ENCODE data around the gene MTRF1L.

The MTRF1L gene, protein sequence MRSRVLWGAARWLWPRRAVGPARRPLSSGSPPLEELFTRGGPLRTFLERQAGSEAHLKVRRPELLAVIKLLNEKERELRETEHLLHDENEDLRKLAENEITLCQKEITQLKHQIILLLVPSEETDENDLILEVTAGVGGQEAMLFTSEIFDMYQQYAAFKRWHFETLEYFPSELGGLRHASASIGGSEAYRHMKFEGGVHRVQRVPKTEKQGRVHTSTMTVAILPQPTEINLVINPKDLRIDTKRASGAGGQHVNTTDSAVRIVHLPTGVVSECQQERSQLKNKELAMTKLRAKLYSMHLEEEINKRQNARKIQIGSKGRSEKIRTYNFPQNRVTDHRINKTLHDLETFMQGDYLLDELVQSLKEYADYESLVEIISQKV

DNA sequence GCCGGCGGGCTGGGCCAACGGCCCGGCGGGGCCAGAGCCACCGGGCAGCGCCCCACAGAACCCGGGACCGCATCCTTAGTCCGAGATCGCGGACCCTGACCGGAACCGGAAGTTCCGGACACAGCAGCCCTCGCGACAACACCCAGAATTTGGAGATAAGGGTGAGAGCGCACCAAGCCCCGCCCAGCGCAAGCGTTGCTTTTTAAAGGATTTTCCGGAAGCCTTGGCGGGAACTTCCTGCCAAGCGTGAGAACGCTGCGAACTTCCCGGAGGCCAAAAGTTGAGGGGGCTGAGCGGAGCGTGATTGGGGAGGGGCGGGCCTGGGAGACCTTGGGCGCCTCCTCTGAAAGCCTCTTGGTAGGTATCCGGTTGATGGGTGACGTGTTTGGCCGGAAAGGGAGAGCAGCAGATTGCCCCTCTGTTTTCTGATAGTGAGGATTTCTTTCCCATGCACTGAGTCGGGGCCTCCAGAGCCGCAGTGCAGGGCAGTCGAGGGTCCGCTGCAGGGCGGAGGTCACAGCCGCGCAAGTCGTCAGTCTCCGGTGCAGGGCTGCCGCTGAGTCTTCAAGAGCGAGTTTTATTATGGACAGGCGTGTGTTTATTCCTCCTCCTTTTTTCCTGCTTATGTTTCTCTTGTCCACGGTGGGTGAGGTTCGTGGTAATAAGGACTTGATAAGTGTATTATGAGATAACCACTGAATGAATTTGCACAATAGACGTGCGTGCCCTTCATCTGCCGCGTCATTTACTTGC lies at the start of gene MTRF1L:
TSS of gene MTRF1L (minus strand) at position 97 of the 753 bp plus-strand sequence. CDS start at position 73, 24 bp downstream.
- DNase-seq: peak; percentile 85

GRCh38 chr6:153051801-153052200 lies 49.3 kb upstream of the MTRF1L start:
- no peak for DNase-seq

- DNase-seq: no peak
Measured at GRCh38 chr6:153048631-153049030, 46.1 kb upstream of the MTRF1L start.

- no peak for DNase-seq
Measured at GRCh38 chr6:153047386-153047785, 44.9 kb upstream of the MTRF1L start.

- DNase-seq: no peak
Measured at GRCh38 chr6:153045271-153045670, 42.8 kb upstream of the MTRF1L start.

GRCh38 chr6:153044295-153044694 lies 41.8 kb upstream of the MTRF1L start:
- no peak for DNase-seq

GRCh38 chr6:153043719-153044118 lies 41.2 kb upstream of the MTRF1L start:
- peak; percentile 51 for DNase-seq

DNA sequence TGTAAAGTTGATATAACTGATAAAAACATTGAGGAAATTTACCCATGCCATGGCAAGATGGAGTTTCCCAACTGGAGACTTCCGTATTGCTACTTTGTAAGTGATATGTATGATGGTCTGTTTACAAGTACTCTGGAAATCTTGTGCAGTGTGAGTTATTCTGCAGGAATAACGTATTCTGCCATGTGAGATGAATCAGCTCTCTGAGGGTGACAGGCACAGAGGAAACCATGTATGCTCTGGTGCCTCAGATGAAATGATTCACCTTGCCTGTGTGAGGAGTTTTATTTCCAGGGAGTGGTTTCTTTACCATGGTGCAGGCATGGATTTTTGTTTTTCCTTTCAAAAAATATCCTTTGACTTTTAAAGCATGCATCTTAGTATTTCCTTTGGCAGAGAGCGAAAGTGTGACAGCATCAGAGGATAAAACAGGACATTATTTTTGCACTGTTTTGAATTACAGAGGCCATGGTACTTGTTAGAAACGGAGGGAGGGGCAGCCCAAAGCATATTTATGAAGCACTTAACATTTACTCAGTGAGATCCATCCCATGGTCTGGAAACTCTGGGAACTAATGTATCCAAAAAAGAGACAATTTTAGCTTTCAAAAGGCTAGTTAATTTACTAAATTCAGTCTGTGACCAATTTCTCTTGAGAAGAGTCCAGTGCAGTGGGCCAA lies 36.0 kb upstream of the MTRF1L start:
- DNase-seq: no peak

GRCh38 chr6:153034139-153034538 lies 31.6 kb upstream of the MTRF1L start:
- DNase-seq: no peak

DNA sequence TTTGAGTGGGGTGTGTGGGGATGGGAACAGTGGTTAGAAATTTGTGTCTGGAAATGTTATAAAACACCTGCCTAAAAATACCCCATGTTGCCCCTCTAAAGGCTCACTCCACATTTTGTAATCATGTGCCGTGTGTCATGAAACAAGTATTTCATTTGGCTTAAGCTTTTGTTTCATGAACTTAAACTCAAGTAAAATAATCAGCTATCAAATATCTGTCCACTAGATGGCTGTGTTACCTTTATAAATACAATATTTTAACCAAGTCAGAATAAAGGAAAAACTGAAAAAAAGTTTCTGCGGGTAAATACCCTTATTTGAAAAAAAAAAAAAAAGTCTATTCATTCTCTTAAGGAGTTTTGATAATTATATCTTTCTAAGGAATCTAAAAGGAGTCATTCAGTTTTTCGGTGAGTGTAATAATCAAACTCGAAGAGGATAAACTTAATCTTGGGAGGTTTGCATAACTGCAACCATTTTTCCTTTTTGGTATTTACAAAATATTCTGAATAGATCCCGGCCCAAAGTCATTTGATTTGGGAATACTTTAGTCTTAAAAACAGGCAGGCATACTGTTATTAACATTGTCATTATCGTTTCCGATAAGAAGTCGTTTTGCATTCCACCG lies 29.9 kb upstream of the MTRF1L start:
- DNase-seq: no peak

DNA sequence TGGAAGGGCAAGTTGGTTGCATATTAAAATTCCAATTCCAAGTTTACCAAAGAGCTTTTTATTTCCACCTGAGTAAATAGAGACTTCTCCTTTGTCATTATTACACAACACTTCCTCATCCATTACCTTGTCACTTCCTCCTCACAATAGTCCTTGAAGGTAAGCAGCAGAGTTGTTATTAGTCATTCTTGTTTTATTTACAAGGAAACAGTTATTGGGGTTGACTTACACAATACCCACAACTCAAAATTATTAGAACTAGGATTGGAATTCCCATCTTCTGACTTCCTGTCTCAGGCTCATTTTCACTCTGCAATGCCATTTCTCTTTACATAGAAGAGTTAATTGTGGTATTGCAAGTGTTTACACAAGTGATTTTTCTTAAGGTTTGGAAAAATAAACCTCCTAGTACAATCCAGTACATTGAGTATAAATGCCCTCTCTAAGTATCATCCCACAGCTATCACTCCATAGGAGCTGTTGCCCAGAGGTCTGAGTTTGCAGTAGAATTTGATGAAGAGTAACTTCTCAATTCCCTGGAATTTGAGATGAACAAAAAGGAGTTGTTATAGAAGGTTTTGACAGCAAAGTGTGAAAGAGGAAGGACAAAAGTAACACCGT lies 28.9 kb upstream of the MTRF1L start:
- DNase-seq: no peak

- DNase-seq: no peak
Measured at GRCh38 chr6:153028963-153029362, 26.5 kb upstream of the MTRF1L start.

GRCh38 chr6:153028286-153028685 lies 25.8 kb upstream of the MTRF1L start:
- no peak for DNase-seq

GRCh38 chr6:153027480-153027879 lies 25.0 kb upstream of the MTRF1L start:
- DNase-seq: no peak

GRCh38 chr6:153024709-153025017 lies 22.2 kb upstream of the MTRF1L start:
- no peak for DNase-seq

DNA sequence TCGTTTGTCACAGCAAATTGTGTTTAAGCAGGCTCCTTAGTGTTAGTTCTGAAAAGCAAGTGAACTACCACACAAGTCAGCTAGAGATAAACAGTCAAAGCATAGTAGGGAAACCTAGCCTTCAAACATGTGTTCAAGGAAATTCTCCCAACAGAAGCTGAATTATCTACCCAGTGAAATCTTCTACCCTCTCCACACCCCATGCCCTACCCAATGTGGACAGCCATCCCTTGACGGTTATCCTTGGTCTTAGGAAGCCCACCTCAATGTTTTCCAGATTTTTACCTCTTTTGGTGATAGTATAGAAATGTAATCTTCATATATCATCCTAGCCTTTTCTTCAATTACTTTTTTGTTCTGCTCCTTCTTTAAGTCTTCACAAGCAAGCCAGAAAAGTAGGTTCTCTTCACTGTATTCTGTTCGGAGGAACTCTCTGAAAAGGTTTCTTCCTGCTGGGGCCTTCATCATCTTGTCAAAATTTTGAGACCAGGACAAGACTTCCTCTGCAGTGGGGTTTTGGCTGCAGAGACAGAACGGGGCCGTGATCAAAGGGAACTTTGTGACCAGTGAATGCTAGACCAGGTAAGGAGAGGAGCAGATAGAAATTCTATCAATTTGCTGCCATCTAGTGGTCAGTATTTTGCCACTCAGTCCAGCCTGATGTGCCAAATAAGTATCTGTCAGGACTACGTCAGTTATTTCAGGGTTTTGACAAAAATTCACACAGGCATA lies 21.6 kb upstream of the MTRF1L start:
- DNase-seq: peak; percentile 24

DNA sequence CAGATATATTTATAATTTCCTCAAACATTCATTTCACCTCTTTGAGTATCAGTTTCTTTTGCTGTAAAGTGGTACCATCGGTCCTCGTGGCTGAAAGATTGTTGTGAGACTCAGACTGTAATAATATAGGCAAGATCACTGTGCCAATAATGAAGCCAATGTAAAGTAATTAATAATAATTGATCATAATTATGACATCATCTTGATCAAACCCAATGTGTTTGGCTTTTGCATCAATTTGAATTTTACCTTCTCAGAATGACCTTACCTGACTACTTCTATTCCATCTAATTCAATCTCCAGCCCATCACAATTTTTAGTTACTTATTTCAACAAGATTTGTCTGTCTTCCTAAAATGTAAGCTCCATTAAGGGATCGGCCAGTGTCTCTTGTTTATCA lies 15.8 kb upstream of the MTRF1L start:
- DNase-seq: no peak

DNA sequence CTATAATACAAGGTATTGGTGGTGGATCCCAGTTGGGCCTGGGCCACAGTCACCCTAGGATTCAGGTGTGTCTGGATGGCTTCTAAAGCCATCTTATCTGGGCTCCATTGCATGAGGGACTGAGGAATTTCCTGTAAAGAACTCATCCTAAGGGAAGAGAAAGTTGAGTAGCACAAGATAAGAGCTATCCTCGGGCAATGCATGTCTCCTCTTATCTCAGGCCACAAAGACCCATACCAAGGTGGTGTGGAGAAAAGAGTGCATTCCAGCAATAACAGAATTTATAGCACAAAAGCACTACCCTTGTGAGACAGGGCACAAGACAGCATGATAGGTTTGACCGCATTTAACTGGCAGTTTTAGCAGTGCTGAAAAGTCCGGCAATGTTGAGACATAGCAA lies 14.3 kb upstream of the MTRF1L start:
- no peak for DNase-seq

- no peak for DNase-seq
Measured at GRCh38 chr6:153015094-153015640, 12.7 kb upstream of the MTRF1L start.

- DNase-seq: no peak
Measured at GRCh38 chr6:153013438-153013837, 10.9 kb upstream of the MTRF1L start.

DNA sequence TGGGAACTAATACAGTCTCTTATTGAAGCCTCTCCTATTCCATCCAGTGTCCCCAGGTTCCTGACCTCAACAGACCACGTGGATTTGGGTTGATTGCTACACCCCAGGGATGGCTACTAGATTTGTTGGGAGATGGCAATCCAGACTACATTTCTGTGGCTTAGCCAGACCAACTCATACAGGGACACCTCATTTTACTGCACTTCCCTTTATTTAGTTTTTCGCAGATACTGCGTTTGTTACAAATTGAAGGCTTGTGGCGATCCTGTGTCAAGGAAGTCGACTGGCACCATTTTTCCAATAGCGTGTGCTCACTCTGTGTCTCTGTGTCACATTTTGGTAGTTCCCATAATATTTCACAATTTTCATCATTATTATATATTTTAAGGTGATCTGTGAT lies 10.3 kb upstream of the MTRF1L start:
- no peak for DNase-seq

DNA sequence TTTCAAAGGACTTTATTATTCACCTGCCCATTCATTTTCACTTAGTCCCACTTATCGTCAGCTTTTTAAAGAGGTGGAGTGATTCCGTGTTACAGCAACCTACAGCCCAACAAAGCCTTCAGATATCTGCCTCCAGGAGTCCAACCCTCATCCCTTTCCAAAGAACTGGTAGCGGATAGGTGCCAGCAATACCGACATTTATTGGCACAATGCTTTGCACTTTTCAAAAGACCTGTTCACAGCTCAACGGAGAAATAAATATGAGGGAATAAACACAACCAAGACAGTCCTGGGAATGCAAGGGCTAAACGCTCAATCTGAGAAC lies 819 bp upstream of the MTRF1L start:
- no peak for DNase-seq
